Caco-2 (cell line): Measurements from ENCODE around the gene TEX35. TPM values are rescaled to one million over a fixed set of nuclear protein-coding genes. Genes with fewer than 3 reads are reported as not detected.
A peak's percentile ranks its signal among the peaks of the same experiment; 100 is the strongest.

Experiments used
- BruUV-seq: library from RNA; stranded (reverse); fragments of 400-500 nt; replicated peaks from 2 replicates; lab custom pipeline; 2021; lab: Mats Ljungman, UMichigan
- CTCF ChIA-PET: fragments of 300-600 bp; sonication (Branson Sonifier 250); formaldehyde crosslinking; loops from one replicate; lab custom pipeline; 2022; ENCODE audit warnings: antibody characterized with exemption; lab: Charles Lee
- POLR2A ChIA-PET: fragments of 300-600 bp; sonication (Branson Sonifier 250); formaldehyde crosslinking; loops from one replicate; lab custom pipeline; 2022; ENCODE audit warnings: antibody characterized with exemption; lab: Charles Lee
- DNase-seq, 2 experiments: peaks; one replicate each; pipeline versions ENCODE4 v3.0.0 to v3.0.0-alpha.2; 2020 to 2022
- H3K27me3 ChIP-seq: replicated peaks from 2 replicates; pipeline ENCODE4 v1.6.0; 2011; ENCODE audit warnings: low read length; ENCODE audit not compliant: control insufficient read depth, insufficient read depth
- H3K36me3 ChIP-seq: 2 replicates; pipeline ENCODE4 v1.5.1; 2011; ENCODE audit warnings: low read length; ENCODE audit not compliant: control insufficient read depth, insufficient read depth
- H3K4me1 ChIP-seq: fragments of 250-450 bp; sonication (Bioruptor Pico); 2 replicates; pipeline ENCODE4 v1.5.1; 2020; ENCODE audit warnings: mild to moderate bottlenecking
- H3K4me3 ChIP-seq: 2 replicates; pipeline ENCODE4 v1.5.1; 2011; ENCODE audit warnings: low read depth, mild to moderate bottlenecking, control low read depth, low read length
- H3K9me3 ChIP-seq: fragments of 250-450 bp; sonication (Bioruptor Pico); 2 replicates; pipeline ENCODE4 v1.5.1; 2020; ENCODE audit warnings: mild to moderate bottlenecking, moderate library complexity
- H3K27ac Mint-ChIP-seq: one replicate; pipeline ENCODE4 v1.8.0; 2022; ENCODE audit warnings: mixed read lengths; ENCODE audit not compliant: unreplicated experiment
- H3K27me3 Mint-ChIP-seq: one replicate; pipeline ENCODE4 v1.8.0; 2022; ENCODE audit warnings: mixed read lengths; ENCODE audit not compliant: insufficient read depth, unreplicated experiment
- H3K36me3 Mint-ChIP-seq: one replicate; pipeline ENCODE4 v1.8.0; 2022; ENCODE audit warnings: mild to moderate bottlenecking, mixed read lengths; ENCODE audit not compliant: insufficient read depth, unreplicated experiment
- H3K4me1 Mint-ChIP-seq: one replicate; pipeline ENCODE4 v1.8.0; 2022; ENCODE audit warnings: low read depth, mixed read lengths; ENCODE audit not compliant: unreplicated experiment
- H3K4me3 Mint-ChIP-seq: one replicate; pipeline ENCODE4 v1.8.0; 2022; ENCODE audit warnings: mild to moderate bottlenecking, moderate library complexity, mixed read lengths; ENCODE audit not compliant: unreplicated experiment
- H3K9me3 Mint-ChIP-seq: one replicate; pipeline ENCODE4 v1.8.0; 2022; ENCODE audit warnings: mixed read lengths; ENCODE audit not compliant: unreplicated experiment
- intact Hi-C: fragments of 100-400 bp; cut with micrococcal nuclease; formaldehyde crosslinking; loops from one replicate; pipeline ENCODE4 v1.10.0; 2022; ENCODE audit not compliant: unreplicated experiment
- total RNA-seq: library from RNA; stranded (reverse); gene quantifications from 2 replicates; pipeline ENCODE4 v1.2.3, GENCODE V29; 2022
- TF ChIP-seq, protein P1 (sequence below), 2 experiments: fragments of 200-600 bp in 1 of 2; IDR thresholded peaks; 1 replicate in 1 of 2; 2 replicates in 1 of 2; pipeline versions ENCODE4 v1.5.1 to v1.8.0; 2011 to 2022; ENCODE audit warnings: antibody characterized with exemption in 1 of 2, control low read depth in 1 of 2, inconsistent platforms in 1 of 2, low read depth in 1 of 2, low read length in 1 of 2, mild to moderate bottlenecking in 1 of 2, moderate library complexity in 1 of 2; ENCODE audit not compliant: insufficient read depth in 1 of 2, severe bottlenecking in 1 of 2, unreplicated experiment in 1 of 2

TEX35 gene
- total RNA-seq, 1 experiment from 2014 or later: not detected

DNA sequence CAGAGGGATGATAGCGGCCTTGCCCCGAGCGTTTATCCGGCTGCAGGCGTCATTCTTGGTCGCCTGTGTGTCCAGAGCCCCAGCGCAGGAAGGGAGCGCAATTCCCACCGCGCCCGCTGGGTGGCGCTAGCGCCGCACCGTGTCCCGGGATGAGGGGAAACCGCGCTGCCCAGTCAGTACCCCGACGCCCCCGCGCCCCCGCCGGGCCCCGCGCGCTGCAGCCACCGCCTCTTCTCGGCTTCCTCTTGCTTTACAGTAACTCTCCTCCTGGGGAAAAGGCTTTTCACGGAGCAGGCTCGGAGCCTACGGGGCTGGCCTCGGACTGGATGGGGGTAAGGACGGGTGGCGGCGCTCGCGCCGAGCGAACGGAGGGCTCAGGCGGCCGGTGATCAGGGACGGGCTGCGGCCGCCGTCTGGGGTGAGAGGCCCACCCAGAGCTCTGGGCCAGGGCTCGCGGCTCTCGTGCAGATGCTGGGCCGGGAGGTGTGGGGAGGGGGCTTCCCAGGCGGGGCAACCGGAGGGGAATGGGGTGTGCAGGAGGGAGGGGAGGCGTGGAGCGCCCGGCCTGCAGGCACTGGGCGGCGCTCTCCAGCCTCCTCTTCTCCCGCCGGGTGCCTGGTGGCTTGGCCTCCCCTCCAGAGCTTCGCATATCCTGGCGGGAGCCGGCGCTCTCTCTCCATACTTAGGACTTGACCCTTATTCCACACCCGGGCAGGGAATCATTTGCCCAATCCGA is 29.8 kb downstream of the TEX35 start:
- no TSS peak for BruUV-seq
- ChIA-PET CTCF (interaction anchor here (0.6 to 2.7 kb wide), 13 partner anchors 10 to 750 kb away, joined by 3 to 45 read pairs (median 4); partner anchors contain the start of genes RALGPS2 and SOAT1), POLR2A (interaction anchor here (0.9 kb wide), 1 partner anchor 183 kb away, joined by 5 read pairs; no protein-coding TSS in a partner anchor)
- Mint-ChIP-seq H3K27ac (peak overlapping the region; percentile 91), H3K36me3 (peaks cover 9% of the 10 kb centered on the region), H3K9me3 (no peaks in the 10 kb centered on the region), H3K4me1 (peaks cover 13% of the 10 kb centered on the region), H3K4me3 (peak overlapping the region; percentile 90), H3K27me3 (no peaks in the 10 kb centered on the region)
- TF ChIP-seq, protein P1, sequence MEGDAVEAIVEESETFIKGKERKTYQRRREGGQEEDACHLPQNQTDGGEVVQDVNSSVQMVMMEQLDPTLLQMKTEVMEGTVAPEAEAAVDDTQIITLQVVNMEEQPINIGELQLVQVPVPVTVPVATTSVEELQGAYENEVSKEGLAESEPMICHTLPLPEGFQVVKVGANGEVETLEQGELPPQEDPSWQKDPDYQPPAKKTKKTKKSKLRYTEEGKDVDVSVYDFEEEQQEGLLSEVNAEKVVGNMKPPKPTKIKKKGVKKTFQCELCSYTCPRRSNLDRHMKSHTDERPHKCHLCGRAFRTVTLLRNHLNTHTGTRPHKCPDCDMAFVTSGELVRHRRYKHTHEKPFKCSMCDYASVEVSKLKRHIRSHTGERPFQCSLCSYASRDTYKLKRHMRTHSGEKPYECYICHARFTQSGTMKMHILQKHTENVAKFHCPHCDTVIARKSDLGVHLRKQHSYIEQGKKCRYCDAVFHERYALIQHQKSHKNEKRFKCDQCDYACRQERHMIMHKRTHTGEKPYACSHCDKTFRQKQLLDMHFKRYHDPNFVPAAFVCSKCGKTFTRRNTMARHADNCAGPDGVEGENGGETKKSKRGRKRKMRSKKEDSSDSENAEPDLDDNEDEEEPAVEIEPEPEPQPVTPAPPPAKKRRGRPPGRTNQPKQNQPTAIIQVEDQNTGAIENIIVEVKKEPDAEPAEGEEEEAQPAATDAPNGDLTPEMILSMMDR (IDR thresholded peaks at IDR 0.05; ENCODE audit: insufficient read depth in 1 of 2, low read depth in 1 of 2, low read length in 1 of 2, severe bottlenecking in 1 of 2, unreplicated experiment in 1 of 2): peak; percentile 85 to 98
- H3K36me3 ChIP-seq: no peaks in the 10 kb centered on the region; the same call in 1 of the 2 replicates
- no peaks in the 10 kb centered on the region for H3K9me3 ChIP-seq
- peak overlapping the region; percentile 72 for H3K4me3 ChIP-seq
- peaks cover 22% of the 10 kb centered on the region for H3K4me1 ChIP-seq
- H3K27me3 ChIP-seq: no peaks in the 10 kb centered on the region
- intact Hi-C loops: loop anchor here (1.0 to 10.0 kb wide), 10 partner anchors 9 to 540 kb away; partner anchors contain the start of gene TOR3A
- DNase-seq: peak; percentile 88 to 97

DNA sequence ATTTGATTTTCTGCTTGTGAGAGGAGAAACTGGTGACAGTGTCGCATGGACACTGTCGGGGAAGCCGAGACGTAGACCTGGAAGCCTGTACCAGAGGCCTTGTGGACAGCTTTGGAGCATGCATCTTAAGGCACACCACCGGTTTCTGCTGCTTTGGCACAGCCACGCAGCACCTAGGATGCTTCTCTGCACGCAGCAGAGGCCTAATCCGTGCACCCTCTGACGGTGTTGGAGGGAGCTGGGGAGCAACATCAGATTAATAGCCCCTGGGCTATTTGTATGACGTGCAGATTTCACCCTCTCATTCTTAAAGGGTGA is 30.3 kb downstream of the TEX35 start:
- Mint-ChIP-seq H3K4me3 (peak overlapping the region; percentile 90), H3K4me1 (peaks cover 8% of the 10 kb centered on the region), H3K27me3 (no peaks in the 10 kb centered on the region), H3K27ac (peak overlapping the region; percentile 91), H3K36me3 (peaks cover 9% of the 10 kb centered on the region), H3K9me3 (no peaks in the 10 kb centered on the region)
- TF ChIP-seq, protein P1 (IDR thresholded peaks at IDR 0.05; ENCODE audit: insufficient read depth in 1 of 2, low read depth in 1 of 2, low read length in 1 of 2, severe bottlenecking in 1 of 2, unreplicated experiment in 1 of 2): no peak
- peak overlapping the region; percentile 72 for H3K4me3 ChIP-seq
- BruUV-seq: TSS peak; percentile 25
- no peak for DNase-seq
- intact Hi-C loops: loop anchor here (1.0 to 10.0 kb wide), 8 partner anchors 69 to 540 kb away; partner anchors contain the start of gene TOR3A
- POLR2A ChIA-PET: no interaction called here
- CTCF ChIA-PET: interaction anchor here (0.6 to 2.7 kb wide), 9 partner anchors 10 to 750 kb away, joined by 3 to 45 read pairs (median 13); partner anchors contain the start of genes RALGPS2 and SOAT1
- no peaks in the 10 kb centered on the region for H3K9me3 ChIP-seq
- H3K4me1 ChIP-seq: peaks cover 16% of the 10 kb centered on the region
- no peaks in the 10 kb centered on the region for H3K27me3 ChIP-seq
- H3K36me3 ChIP-seq: no peaks in the 10 kb centered on the region; the same call in 1 of the 2 replicates

DNA sequence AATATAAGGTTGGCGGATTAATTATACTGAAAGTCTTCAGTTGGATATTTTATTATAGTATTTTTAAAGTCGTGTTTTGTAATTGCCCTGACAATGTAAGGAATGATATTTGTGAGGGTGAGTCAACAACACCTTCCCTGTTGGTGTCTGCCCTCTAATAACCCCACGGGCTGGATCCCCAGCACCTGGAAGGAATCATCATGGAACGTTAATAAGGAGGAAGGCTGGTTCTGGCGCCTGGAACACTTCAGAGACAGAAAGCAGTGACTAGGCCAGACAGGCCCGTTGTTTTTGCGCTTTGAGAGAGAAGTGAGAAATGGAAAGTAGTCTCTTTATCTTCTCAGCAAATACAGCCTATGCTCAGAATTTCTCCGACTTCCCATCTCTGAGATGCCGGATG is 31.6 kb downstream of the TEX35 start:
- Histone ChIP-seq H3K9me3 (no peaks in the 10 kb centered on the region), H3K36me3 (no peaks in the 10 kb centered on the region; the same call in 1 of the 2 replicates), H3K4me3 (no peak overlapping the region), H3K27me3 (no peaks in the 10 kb centered on the region), H3K4me1 (peaks cover 8% of the 10 kb centered on the region)
- intact Hi-C loops: loop anchor here (5.0 to 10.0 kb wide), 3 partner anchors 68 to 343 kb away; no protein-coding TSS in a partner anchor
- Mint-ChIP-seq H3K27ac (no peak overlapping the region), H3K4me1 (peaks cover 8% of the 10 kb centered on the region), H3K4me3 (no peak overlapping the region), H3K36me3 (peaks cover 9% of the 10 kb centered on the region), H3K9me3 (no peaks in the 10 kb centered on the region), H3K27me3 (no peaks in the 10 kb centered on the region)
- BruUV-seq: no TSS peak
- DNase-seq: no peak
- CTCF ChIA-PET: no interaction called here
- POLR2A ChIA-PET: no interaction called here
- TF ChIP-seq, protein P1 (IDR thresholded peaks at IDR 0.05; ENCODE audit: insufficient read depth in 1 of 2, low read depth in 1 of 2, low read length in 1 of 2, severe bottlenecking in 1 of 2, unreplicated experiment in 1 of 2): no peak
